Muscle layer of colon (tissue), 2 donors: ENCODE measurements around the gene KCNN3.
"Not testable (repeated sequence)": the region's sequence is repeated elsewhere in the genome, so short reads cannot be mapped to it uniquely, and the experiment has no call there.

Source experiments
- H3K27ac ChIP-seq: one replicate; pipeline ENCODE4 v1.7.0; 2013; ENCODE audit warnings: low read depth, mild to moderate bottlenecking, low read length, moderate library complexity
- H3K27me3 ChIP-seq, 2 donors: one replicate each; pipeline ENCODE4 v1.7.0; 2013; ENCODE audit warnings: low read length in 2 of 2, mild to moderate bottlenecking in 2 of 2; ENCODE audit not compliant: insufficient read depth in 2 of 2, control insufficient read depth in 1 of 2
- H3K36me3 ChIP-seq: one replicate; pipeline ENCODE4 v1.7.0; 2013; ENCODE audit warnings: mild to moderate bottlenecking, low read length; ENCODE audit not compliant: insufficient read depth
- H3K4me1 ChIP-seq: one replicate; pipeline ENCODE4 v1.7.0; 2013; ENCODE audit warnings: mild to moderate bottlenecking, low read length; ENCODE audit not compliant: insufficient read depth
- H3K4me3 ChIP-seq, 2 donors: one replicate each; pipeline ENCODE4 v1.7.0; 2013; ENCODE audit warnings: low read length in 2 of 2, low read depth in 1 of 2, mild to moderate bottlenecking in 1 of 2, moderate library complexity in 1 of 2
- H3K9ac ChIP-seq: one replicate; pipeline ENCODE4 v1.7.0; 2013; ENCODE audit warnings: low read length
- H3K9me3 ChIP-seq: one replicate; pipeline ENCODE4 v1.7.0; 2013; ENCODE audit warnings: mild to moderate bottlenecking, low read length
- donor health status: abdominal sarcoma.
- donor health status: Adenocarcinoma of cecum.

KCNN3 gene

DNA sequence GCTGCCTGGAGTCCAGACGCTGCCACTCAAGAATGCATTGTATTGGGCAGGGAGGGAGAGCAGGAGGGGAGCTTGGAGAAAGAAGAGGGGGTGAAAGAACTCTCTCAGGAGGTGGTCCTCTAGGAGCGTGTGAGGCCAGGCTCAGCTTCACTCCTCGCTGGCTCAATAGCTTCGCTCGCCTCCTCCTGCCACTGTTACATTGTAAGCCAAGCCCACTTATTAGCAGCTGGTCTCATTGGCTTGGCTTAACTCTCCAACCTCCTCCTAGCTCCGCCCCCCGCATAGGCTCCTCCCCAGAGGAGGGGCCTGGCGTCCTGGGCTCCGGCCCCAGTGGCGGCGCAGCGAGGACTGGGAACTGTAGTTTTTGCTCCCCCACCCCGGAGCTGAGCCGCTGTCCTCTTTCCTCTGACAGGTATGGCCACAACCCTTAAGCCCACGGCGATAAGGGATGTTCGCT, at the start of gene KCNN3:
Gene KCNN3, minus strand, starts transcription at position 167 of the 457 bp plus-strand sequence. CDS start 317 bp downstream, outside the sequence.
- peak within 1 kb of the TSS; percentile 31 for H3K27ac ChIP-seq
- H3K9me3 ChIP-seq, result no peaks in the 10 kb centered on the region
- peak within 1 kb of the TSS; percentile 34 for H3K9ac ChIP-seq
- H3K4me3 ChIP-seq, result peak within 1 kb of the TSS; percentile 49 to 68
- peaks cover 8 to 18% of the 10 kb centered on the region in 2 donors for H3K27me3 ChIP-seq
- H3K4me1 ChIP-seq, result peaks cover 21% of the 10 kb centered on the region
- no peaks in the 10 kb centered on the region for H3K36me3 ChIP-seq

DNA sequence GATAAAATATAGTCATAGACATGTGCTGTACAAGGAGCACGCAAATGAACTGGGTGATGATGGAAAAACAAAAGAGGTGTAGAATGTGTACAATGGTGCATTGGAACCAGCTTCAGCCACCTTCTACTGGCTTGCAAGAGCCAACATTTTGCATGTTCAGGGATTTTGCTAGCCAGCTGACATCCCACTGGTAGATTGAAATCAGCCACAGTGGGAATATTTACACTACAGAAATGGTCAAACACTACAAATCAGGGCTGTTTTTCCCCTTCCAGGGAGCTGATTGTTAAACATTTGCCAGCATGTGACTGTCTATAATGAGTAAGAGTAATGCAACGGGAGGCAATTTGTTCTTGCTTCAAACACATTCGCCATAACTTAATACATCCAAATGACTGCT, 43.2 kb upstream of the KCNN3 start:
- Histone ChIP-seq H3K27me3 (no peaks in the 10 kb centered on the region), H3K9ac (no peak overlapping the region), H3K27ac (no peak overlapping the region), H3K36me3 (no peaks in the 10 kb centered on the region), H3K4me3 (no peak overlapping the region), H3K4me1 (peaks cover 5% of the 10 kb centered on the region), H3K9me3 (no peaks in the 10 kb centered on the region)

DNA sequence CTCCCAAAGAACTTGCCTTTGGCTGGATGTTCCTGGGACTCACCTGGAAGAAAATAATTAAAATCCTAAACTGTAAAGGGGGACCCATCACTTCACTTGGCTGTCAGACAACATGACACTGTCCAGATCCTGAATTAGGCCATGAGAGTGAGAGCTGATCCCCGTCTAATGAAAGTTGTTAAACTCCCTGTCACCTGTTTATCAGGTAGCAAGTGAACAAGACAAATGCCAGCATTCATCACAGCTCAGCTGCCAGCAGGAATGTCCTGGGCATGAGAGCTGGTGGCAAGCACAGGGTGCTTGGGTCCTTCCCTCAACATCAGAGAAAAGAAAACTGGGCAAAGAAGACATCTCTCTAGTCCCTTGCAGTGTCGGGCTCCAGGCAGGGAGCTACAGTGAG, 42.7 kb upstream of the KCNN3 start:
- H3K9me3 ChIP-seq, result no peaks in the 10 kb centered on the region
- H3K36me3 ChIP-seq, result no peaks in the 10 kb centered on the region
- no peak overlapping the region for H3K9ac ChIP-seq
- peaks cover 5% of the 10 kb centered on the region for H3K4me1 ChIP-seq
- H3K27ac ChIP-seq, result no peak overlapping the region
- no peak overlapping the region for H3K4me3 ChIP-seq
- H3K27me3 ChIP-seq, result no peaks in the 10 kb centered on the region

DNA sequence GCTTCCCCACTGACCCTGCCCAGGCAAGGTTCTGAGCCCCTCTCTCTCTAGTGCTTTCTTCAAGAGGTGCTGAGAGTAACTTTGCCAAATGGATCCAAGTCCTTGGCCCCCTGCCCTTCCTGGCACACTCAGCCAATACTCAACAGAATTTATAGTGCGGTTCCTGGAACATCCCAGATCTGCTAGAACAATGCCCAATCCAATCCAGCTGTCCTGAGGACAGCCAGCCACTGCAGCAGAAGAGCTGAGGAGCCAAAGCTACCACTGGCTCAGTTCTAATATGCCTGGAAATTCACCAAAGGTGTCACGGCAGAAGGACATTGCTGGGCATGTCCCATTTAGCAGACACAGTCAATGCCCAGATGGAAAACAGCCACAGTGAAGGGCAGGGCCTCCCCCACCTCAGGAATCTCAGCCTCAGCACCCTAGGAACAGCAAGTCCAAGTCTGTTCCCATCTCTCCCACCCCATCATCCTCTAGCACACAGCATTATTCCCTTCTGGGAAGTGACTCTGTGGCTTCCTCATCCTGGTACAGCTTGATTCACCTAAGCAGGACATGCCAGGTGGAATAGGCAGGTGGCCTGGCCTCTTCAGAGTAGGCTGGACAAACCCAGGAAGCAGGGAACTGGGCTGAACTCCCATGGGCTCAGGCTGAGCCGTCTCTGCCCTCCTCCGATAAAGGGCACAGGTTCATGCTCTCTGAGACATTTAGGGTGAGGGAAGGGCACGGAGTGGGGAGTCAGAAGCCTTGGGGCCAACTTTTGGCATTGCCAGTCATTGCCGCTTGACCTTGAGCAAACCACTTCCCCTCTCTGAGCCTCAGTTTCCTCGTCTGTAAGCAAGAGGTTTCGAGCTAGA, 41.8 kb upstream of the KCNN3 start:
- Histone ChIP-seq H3K27ac (no peak overlapping the region), H3K27me3 (no peaks in the 10 kb centered on the region), H3K9me3 (no peaks in the 10 kb centered on the region), H3K36me3 (no peaks in the 10 kb centered on the region), H3K9ac (no peak overlapping the region), H3K4me1 (peaks cover 5% of the 10 kb centered on the region), H3K4me3 (no peak overlapping the region)

DNA sequence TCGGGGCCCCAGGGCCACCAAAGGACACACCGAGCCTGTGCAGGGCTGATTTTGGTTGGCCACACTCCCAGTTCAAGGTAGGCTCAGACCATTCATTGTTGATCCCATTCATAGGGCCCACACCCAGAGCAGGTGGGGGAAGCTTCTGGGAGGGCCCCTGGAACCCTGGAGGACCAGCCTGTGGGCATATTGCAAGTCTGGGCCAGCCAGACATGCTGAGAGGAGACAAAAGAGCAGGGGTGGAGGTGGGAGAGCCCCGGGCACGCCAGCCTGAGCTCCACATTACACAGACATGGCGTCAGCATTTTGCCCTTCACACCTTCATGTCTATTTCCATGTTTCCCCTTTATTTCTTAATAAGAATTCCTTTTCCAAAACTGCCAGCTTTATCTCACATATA, 40.8 kb upstream of the KCNN3 start:
- H3K27me3 ChIP-seq, result no peaks in the 10 kb centered on the region
- no peaks in the 10 kb centered on the region for H3K36me3 ChIP-seq
- H3K4me3 ChIP-seq, result no peak overlapping the region
- H3K9ac ChIP-seq, result no peak overlapping the region
- no peak overlapping the region for H3K27ac ChIP-seq
- peaks cover 5% of the 10 kb centered on the region for H3K4me1 ChIP-seq
- no peaks in the 10 kb centered on the region for H3K9me3 ChIP-seq

DNA sequence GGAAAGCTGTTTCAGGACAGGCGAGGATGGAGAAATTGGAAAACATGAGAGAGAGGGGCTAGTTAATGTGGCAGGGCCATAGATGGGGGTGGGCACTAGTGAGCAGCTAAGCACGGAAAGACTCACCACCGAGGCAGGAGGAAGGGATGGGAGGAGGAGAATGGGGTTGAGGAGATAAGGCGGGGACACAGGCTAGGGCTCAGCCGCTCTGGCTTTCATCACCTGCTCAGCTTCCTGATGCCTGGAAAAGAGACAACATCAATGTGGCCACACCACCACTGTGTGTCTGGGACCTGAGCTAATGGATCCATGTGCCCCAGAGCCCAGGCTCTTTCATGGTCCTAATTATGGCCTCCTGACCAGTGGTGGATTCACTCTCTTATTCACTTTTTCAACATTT, 38.9 kb upstream of the KCNN3 start:
- H3K9me3 ChIP-seq, result no peaks in the 10 kb centered on the region
- H3K9ac ChIP-seq, result no peak overlapping the region
- no peaks in the 10 kb centered on the region for H3K36me3 ChIP-seq
- no peak overlapping the region for H3K27ac ChIP-seq
- H3K27me3 ChIP-seq, result no peaks in the 10 kb centered on the region
- H3K4me1 ChIP-seq, result peaks cover 5% of the 10 kb centered on the region
- H3K4me3 ChIP-seq, result no peak overlapping the region

DNA sequence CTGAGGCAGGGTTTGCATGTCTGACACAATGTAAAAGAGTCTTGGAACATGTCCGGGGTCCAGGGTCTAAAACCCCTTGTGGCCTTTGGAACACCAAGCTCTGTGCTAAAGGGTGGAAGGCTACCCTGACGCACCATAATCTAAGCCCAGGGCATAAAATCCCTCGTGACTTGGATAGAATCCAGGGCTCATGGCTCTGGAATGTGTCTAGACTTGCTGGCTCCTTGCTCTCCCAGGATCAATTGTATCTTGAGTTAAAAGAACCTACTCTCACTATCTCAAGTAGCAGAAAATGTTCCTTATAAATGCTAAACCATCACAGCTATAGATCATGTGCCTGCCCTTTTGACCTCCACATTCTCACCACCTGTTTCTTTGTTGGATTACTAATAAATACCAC, 38.0 kb upstream of the KCNN3 start:
- H3K9ac ChIP-seq, H3K27ac ChIP-seq, H3K27me3 ChIP-seq, H3K4me3 ChIP-seq, H3K9me3 ChIP-seq, H3K4me1 ChIP-seq, H3K36me3 ChIP-seq: not testable (repeated sequence)

DNA sequence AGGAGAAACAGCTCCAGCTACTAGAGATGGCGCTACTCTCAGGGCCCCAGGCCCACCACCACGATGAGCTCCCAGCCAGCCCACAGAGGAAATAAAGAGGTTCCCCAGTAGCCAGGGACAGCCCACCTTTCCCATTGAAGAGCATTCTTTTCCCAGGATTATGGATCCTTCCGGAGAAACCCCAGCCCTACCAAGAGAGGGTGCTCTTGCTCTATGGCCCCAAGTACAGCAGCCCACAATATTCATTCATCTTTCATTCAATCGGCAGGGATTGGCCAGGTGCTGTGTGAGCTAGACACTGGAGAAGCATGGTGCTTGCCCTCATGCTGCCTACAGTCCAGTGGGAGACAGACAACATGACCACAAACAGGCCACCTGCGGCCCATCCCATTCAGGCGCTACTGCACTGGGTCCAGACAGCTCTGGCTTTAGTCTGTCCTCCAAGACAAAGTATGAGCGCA, 36.6 kb upstream of the KCNN3 start:
- H3K27ac ChIP-seq, result no peak overlapping the region
- no peaks in the 10 kb centered on the region for H3K9me3 ChIP-seq
- no peak overlapping the region for H3K4me3 ChIP-seq
- peaks cover under 1% of the 10 kb centered on the region for H3K4me1 ChIP-seq
- no peaks in the 10 kb centered on the region for H3K27me3 ChIP-seq
- H3K36me3 ChIP-seq, result no peaks in the 10 kb centered on the region
- no peak overlapping the region for H3K9ac ChIP-seq

DNA sequence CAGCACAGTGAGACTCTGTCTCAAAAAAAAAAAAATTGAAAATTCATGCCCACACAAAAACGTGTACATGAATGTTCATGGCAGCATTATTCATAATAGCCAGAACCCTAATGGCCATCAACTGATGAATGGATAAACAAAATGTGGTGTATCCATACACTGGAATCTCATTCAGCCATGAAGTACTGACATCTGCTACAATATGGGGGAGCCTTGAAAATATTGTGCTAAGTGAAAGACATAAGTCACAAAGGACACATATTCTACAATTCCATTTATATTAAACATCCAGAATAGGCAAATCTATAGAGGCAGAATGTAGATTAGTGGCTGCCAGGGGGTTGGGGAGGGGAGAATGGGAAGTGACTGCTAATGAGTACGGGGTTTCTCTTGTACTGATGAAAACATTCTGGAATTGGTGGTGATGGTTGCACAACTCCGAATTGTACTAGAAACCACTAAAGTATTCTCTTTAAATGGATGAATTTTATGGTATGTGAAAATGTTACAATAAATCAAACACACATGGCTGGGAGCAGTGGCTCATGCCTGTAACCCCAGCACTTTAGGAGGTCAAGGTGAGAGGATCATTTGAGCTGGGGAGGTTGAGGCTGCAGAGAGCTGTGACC, 33.0 kb upstream of the KCNN3 start:
- Histone ChIP-seq H3K4me3 (no peak overlapping the region), H3K9ac (no peak overlapping the region), H3K4me1 (no peaks in the 10 kb centered on the region), H3K27me3 (no peaks in the 10 kb centered on the region), H3K36me3 (no peaks in the 10 kb centered on the region), H3K9me3 (no peaks in the 10 kb centered on the region), H3K27ac (no peak overlapping the region)

DNA sequence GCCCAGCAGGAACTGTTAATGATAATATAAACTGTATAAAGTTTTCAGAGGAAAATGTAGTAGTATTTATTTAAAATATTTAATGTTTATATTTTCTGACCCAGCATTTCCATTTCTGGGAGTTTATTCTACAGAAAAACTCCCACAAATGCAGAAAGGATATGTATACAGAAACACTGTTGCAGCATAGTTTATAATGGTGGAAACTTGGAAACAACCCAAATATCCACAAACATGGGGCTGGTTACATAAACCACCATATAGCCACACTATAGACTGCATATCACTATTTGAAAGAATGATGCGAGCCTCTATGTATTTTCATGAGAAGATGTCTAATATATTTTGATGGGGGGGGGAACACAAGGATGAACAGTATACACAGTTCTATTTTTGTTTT, 31.5 kb upstream of the KCNN3 start:
- Histone ChIP-seq H3K4me3 (no peak overlapping the region), H3K9me3 (no peaks in the 10 kb centered on the region), H3K27ac (no peak overlapping the region), H3K4me1 (no peaks in the 10 kb centered on the region), H3K9ac (no peak overlapping the region), H3K27me3 (no peaks in the 10 kb centered on the region), H3K36me3 (no peaks in the 10 kb centered on the region)

DNA sequence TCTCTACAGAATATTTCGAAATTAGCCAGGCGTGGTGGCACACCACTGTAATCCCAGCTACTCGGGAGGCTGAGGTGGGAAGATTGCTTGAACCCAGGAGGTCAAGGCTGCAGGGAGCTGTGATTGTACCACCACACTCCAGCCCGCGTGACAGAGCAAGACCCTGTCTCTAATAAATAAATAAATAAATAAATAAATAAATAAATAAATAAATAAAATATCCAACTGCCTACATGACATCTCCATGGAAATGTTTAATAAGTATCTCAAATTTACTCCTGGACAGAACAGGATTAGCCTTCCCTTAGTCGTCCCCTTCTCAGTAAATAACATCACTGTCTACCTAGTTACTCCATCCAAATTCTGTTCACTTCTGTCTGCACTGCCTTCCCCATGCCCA, 29.0 kb upstream of the KCNN3 start:
- H3K36me3 ChIP-seq, result no peaks in the 10 kb centered on the region
- no peak overlapping the region for H3K9ac ChIP-seq
- H3K4me3 ChIP-seq, result no peak overlapping the region
- no peaks in the 10 kb centered on the region for H3K9me3 ChIP-seq
- no peak overlapping the region for H3K27ac ChIP-seq
- H3K4me1 ChIP-seq, result no peaks in the 10 kb centered on the region
- no peaks in the 10 kb centered on the region for H3K27me3 ChIP-seq
